Measurements from ENCODE around the gene DLX3. TPM values are rescaled to one million over a fixed set of nuclear protein-coding genes. Genes with fewer than 3 reads are reported as not detected.

Gene DLX3
- polyA plus RNA-seq (2012; rRNA removed) = not detected in 2 replicates
- polyA plus RNA-seq (2012; cell fraction: cytosol; rRNA removed) = not detected in 2 replicates
- polyA plus RNA-seq (2012; cell fraction: nucleus; rRNA removed) = not detected in 2 replicates

- Histone ChIP-seq H3K27me3 (ENCODE audit: insufficient read depth) (peaks cover 79% of the 10 kb centered on the region), H3K79me2 (ENCODE audit: insufficient read depth) (no peaks in the 10 kb centered on the region), H3F3A (replicated peaks; ENCODE audit: insufficient read depth) (peaks cover 13% of the 10 kb centered on the region), H3K27ac (ENCODE audit: low read depth in 2 of 2, low read length in 1 of 2) (no peak within 1 kb of the TSS), H3K4me2 (peak within 1 kb of the TSS; percentile 78), H3K9me3 (no peaks in the 10 kb centered on the region), H2AFZ (ENCODE audit: low read depth) (0 out of 2 replicates have a peak within 1 kb of the TSS, but pooled peaks have one; percentile 8), H3K4me1 (ENCODE audit: control insufficient read depth in 1 of 2, insufficient read depth in 2 of 2, low read depth in 1 of 2, low read length in 1 of 2) (peaks cover 6 to 12% of the 10 kb centered on the region in 2 experiments; a peak in 1 of 4 replicates), H4K20me1 (ENCODE audit: insufficient read depth) (no peaks in the 10 kb centered on the region; the same call in 1 of the 2 replicates), H3K9ac (no peak within 1 kb of the TSS), H3K4me3 (ENCODE audit: low read depth in 2 of 2, low read length in 1 of 2) (peak within 1 kb of the TSS in 1 of 2 experiments; percentile 48; a peak in 1 of 4 replicates), H3K36me3 (replicated peaks in 1 of 2; ENCODE audit: control insufficient read depth in 1 of 2, insufficient read depth in 2 of 2, low read length in 1 of 2) (no peaks in the 10 kb centered on the region), H3K9me2 (no peaks in the 10 kb centered on the region)
- CTCF ChIA-PET = interaction anchor here (0.8 to 30.0 kb wide), 17 partner anchors 11 to 428 kb away, joined by 3 to 1665 read pairs (median 36); partner anchors contain the start of genes DLX4, ITGA3 and TAC4
- TF ChIP-seq RAD21 (IDR thresholded peaks at IDR 0.05; ENCODE audit: low read length) = no peak
- TF ChIP-seq MEF2A (IDR thresholded peaks at IDR 0.05; ENCODE audit: borderline replicate concordance, low read depth) = no peak
- no peak for TF ChIP-seq SIN3A (IDR thresholded peaks at IDR 0.05; ENCODE audit: borderline replicate concordance, low read depth, low read length)
- no peak for TF ChIP-seq SMC3 (IDR thresholded peaks at IDR 0.05; ENCODE audit: low read depth, low read length)
- TF ChIP-seq POLR2AphosphoS5 (IDR thresholded peaks at IDR 0.05; ENCODE audit: low read depth, low read length) = no peak
- no peak for TF ChIP-seq NFIC (IDR thresholded peaks at IDR 0.05; ENCODE audit: borderline replicate concordance)
- TF ChIP-seq TCF12 (IDR thresholded peaks at IDR 0.05) = no peak
- TF ChIP-seq IRF3 (IDR thresholded peaks at IDR 0.05; ENCODE audit: low read depth, low read length) = no peak
- no peak for TF ChIP-seq MXI1 (IDR thresholded peaks at IDR 0.05; ENCODE audit: low read depth, low read length)
- TF ChIP-seq USF2 (IDR thresholded peaks at IDR 0.05; ENCODE audit: borderline replicate concordance, low read depth, low read length) = no peak
- TF ChIP-seq TAF1 (IDR thresholded peaks at IDR 0.05; ENCODE audit: borderline replicate concordance, low read depth, low read length) = no peak
- no peak for TF ChIP-seq REST (IDR thresholded peaks at IDR 0.05; ENCODE audit: low read depth, low read length)
- TF ChIP-seq RCOR1 (IDR thresholded peaks at IDR 0.05; ENCODE audit: low read length) = no peak
- TF ChIP-seq FOXM1 (IDR thresholded peaks at IDR 0.05; ENCODE audit: low read depth) = no peak
- no peak for TF ChIP-seq EP300 (IDR thresholded peaks at IDR 0.05; ENCODE audit: borderline replicate concordance in 1 of 2, low read depth in 1 of 2, low read length in 1 of 2)
- TF ChIP-seq TEAD4 (IDR thresholded peaks at IDR 0.05; ENCODE audit: borderline replicate concordance, insufficient read depth) = no peak
- TF ChIP-seq ZBTB33 (IDR thresholded peaks at IDR 0.05; ENCODE audit: borderline replicate concordance, low read depth) = no peak
- no peak for TF ChIP-seq EZH2phosphoT487 (IDR thresholded peaks at IDR 0.05; ENCODE audit: borderline replicate concordance, low read depth)
- 5% methylated on average over 27 of the region's 29 CpGs for WGBS (ENCODE audit: low lambda C conversion rate)
- DNase-seq = peak; percentile 81
- POLR2A ChIA-PET = interaction anchor here (0.7 to 1.3 kb wide), 3 partner anchors 113 to 157 kb away, joined by 3 to 4 read pairs (median 3); no protein-coding TSS in a partner anchor
These were observed at the start of gene DLX3 for GRCh38 chr17:49995055-49995738. TSS of gene DLX3 (minus strand) at chr17:49995224. CDS start at chr17:49994998, 226 bp downstream.
